HG03521 (cell line): ENCODE data around the gene BAZ1A.

ENCODE experiments used
- ATAC-seq: cut with Tn5 transposase; IDR thresholded peaks from one replicate; pipeline ENCODE4 v1.9.1; 2021; ENCODE audit warnings: mild to moderate bottlenecking, moderate library complexity; ENCODE audit not compliant: unreplicated experiment

Gene BAZ1A

GRCh38 chr14:34733245-34733644, 141.9 kb downstream of the BAZ1A start:
- ATAC-seq: no peak

DNA sequence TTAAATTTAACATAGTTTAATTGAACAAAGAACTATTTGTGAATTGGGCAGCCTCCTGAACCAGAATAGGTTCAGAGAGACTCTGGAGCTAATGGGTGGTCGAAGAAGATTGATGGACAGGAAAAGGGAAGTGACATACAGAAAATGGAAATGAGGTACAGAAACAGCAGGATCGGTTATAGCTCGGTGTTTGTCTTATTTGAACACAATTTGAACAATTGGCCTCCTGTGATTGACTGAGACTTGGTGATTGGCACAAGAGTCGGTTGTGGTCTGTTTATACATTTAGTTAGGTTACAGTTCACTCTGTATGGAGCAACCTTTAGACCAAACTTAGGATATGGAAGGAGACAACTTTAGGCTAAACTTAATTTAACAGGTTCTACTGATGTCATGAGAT, 142.4 kb downstream of the BAZ1A start:
- no peak for ATAC-seq

DNA sequence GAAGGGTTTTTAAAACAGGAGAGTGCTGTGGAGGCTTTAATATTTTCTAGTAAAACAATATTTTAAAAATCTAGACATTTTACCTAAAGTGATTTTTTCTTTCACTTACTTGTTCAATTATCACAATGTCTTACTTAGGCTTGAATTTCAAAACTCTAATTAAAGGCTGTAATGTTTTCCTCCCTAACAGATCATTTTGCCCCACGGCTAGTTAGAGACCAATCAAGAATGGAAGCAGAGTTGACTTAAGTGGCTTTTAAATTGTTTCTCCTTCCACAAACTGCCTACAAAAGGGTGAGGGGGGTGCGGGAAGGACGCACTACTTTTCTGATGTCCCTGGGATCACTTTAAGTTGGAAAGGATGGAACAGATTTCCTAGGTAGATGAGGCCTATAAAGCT, 151.3 kb downstream of the BAZ1A start:
- no peak for ATAC-seq

DNA sequence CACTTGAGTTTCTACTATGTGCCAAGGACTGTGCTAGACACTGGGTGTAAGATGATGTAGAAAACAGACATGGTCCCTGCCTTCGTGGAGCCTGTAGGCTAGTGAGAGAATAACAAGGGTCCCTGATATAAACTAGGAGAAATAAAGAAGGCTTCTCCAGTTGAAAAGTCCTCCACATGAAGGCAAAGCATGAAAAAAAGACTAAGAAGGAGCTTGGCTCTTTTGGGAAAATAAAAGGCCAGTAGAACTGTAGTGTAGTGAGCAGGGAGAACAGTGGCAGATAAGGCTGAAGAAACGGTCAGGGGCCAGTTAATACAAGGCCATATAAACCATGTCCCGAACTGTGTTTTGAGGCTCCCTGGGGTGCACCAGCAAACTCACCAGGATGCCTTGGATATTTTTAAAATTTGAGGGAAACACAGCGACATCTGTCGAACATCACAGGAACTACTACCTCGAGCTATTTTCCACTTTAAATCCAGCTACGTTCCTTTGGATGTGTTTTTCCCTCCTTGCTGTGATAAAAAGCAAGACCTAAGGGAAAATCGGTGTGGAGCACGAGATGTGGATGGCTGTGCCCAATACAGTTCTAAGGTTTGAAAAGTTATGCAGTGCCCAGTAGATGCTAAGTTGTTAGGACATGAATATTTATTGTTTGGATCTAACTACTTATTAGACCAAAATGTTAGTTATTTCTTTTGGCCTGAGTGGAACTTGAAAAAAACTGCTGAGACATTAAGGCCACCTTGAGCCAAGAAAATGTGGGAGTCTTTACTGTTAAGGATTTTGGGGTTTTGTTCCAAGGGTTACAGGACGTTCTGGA, 152.2 kb downstream of the BAZ1A start:
- ATAC-seq: no peak

DNA sequence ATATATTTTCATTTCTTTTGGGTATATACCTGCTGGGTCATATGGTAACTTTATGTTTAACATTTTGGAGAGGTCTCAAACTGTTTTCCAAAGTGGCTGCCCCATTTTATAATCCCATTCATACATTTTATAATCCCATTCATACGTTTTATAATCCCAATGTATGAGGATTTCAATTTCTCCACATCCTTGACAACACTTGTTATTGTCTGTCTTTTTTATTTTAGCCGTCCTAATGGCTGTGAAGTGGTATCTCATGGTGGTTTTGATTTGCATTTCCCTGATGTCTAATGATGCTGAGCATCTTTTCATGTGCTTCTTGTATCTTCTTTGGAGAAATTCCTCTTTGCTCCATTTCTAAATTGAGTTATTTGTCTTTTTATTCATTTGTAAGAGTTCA, 154.0 kb downstream of the BAZ1A start:
- no peak for ATAC-seq

DNA sequence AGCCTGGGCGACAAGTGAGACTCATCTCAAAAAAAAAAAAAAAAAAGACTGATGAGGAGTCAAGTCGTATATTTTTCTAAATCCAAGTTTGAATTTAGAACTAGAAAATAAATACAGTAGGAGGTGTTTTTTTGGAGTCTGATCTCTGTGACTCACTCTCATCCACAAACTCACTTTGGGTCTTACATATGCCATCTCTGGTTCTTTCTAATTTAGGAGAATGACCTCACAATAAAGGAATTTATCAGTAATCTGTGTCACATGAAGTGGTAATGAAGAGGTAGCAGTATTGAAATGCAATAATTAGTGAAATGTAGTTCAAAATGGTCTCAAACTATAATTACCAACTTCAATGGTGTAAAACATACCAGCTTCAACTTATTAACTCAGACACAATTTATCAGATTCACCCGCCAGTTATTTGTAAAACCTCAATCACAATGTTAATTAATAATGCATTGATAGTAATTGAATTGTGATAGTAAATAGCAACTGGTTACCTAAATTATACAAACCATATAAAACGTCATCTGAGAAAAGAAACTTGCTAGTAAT, 156.3 kb downstream of the BAZ1A start:
- ATAC-seq: no peak

GRCh38 chr14:34715127-34715863, 159.9 kb downstream of the BAZ1A start:
- no peak for ATAC-seq

DNA sequence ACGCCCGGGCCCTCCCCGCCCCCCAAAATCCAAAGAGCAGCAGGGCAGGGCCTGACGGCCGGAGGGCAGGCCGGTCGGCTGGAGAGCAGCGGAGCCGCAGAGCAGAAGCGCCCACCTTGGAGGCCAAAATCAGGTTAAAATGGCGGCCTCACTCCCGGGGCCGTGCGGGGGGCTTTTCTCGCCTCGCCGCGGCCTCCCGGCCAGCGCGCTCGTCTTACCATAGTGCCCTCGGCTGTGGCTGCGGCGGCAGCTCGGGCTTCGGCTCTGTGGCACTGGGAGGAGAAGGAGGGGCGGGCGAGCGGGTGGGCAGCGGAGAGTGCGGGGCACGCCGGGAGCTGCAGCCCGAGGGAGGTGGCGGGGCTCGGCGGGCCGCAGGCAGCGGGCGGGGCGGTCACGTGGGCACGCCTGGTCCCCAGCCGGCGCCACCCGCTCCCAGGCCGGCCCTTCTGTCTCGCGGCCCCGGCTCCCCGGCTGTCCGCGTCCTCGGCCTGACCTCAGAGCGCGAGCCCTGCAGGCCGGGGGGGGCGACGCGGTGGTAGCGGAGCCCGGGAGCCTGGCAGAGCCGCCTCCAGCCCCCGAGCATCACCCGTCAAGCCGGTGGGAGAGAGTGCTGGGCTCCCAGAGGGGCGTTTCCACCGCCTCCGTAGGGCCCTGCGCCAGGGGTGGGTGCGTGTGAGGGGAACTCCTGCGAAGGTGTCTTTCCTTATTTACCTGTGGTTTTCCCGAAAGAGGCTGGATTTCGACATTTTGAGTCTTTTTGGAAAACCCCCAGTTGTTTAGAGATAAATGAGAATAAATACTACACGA, 160.6 kb downstream of the BAZ1A start, which contains the start of gene CFL2:
Gene CFL2, minus strand, starts transcription at position 274 of the 807 bp plus-strand sequence. Its CDS starts 53 bp downstream, at position 221.
- peak; percentile 79 for ATAC-seq

GRCh38 chr14:34713681-34714319, 161.4 kb downstream of the BAZ1A start:
- no peak for ATAC-seq

- no peak for ATAC-seq
Observed at GRCh38 chr14:34713122-34713680, 162.0 kb downstream of the BAZ1A start.

GRCh38 chr14:34711796-34712712, 163.1 kb downstream of the BAZ1A start:
- ATAC-seq: no peak

DNA sequence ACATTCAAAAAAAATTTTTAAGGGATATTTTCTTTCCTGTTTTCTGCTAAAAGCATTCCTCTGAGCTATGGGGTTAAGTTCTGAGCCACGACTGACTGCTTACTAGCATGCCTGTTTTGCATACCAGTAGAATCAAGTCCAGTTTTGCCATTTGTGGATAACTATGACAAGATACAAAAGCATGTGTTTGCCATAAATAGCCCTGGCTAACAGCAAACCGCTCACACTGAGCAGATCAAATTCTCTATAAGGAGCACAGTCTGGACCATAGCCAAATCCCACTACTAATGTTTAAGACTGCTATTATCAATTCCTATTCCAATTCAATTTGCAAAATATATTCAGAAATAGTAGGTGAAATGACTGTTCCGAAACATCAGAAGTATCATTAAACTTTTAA, 164.0 kb downstream of the BAZ1A start:
- no peak for ATAC-seq

GRCh38 chr14:34710744-34711143, 164.4 kb downstream of the BAZ1A start:
- ATAC-seq: no peak

DNA sequence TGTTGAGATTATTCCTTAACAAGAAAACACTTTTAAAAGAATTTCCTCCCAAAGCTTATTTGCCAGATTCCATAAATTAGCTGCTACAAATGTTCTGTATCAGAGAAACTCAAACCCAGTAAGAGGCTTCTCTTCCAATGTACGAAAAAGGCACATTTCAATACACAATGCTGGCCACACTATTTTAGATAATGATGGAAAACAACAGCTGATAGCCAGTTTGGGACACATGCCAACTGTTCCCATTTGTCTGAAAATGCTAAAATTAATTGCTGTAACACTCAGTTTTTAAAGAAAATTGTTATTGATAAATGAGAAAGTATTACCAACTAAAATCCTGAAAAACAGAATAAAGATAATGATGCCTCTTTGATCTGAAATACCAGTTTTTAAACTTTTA, 165.2 kb downstream of the BAZ1A start:
- no peak for ATAC-seq

DNA sequence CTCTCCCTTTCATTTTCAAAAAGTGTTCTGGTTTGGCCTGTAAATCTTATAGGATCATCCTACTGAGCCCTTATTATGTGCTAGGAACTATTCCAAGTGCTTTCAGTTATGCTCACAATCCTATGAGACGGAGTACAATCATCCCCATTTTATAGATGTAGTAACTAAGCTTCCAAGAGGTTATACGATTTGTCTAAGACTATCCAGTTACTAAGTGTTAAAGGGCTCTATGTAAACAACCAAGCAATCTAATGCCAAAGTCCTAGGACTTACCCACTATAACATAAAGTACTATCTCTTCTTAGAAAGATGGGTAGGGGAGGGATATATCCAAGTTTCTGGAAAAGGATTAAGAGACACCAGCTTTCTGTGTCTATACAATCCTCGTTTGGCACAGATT, 167.4 kb downstream of the BAZ1A start:
- no peak for ATAC-seq
